ENCODE results near the gene ATP10A. TPM values are rescaled to one million over a fixed set of nuclear protein-coding genes. Genes with fewer than 3 reads are reported as not detected.

ATP10A gene
- total RNA-seq, 4 donors from 2014 or later, result 1.4 to 10.0 (median 3.6) TPM

- no peaks in the 10 kb centered on the region for H3K36me3 ChIP-seq
- 84 to 89% methylated on average over 4 to 24 of the region's 25 CpGs for WGBS, 2 donors (ENCODE audit: low coverage in 1 of 2)
- peaks cover 0 to 12% (median 2%) of the 10 kb centered on the region in 4 donors for H3K4me1 ChIP-seq
- no peaks in the 10 kb centered on the region for H3K9me3 ChIP-seq
- intact Hi-C loops (cut with DNase I; ENCODE audit: low total_unique reads), result no loop called here
- H3K27me3 ChIP-seq, result no peaks in the 10 kb centered on the region
- H3K4me3 ChIP-seq, result no peak overlapping the region
- TF ChIP-seq CTCF (IDR thresholded peaks at IDR 0.05) (no peak), POLR2A (IDR thresholded peaks at IDR 0.05) (no peak), POLR2AphosphoS5 (IDR thresholded peaks at IDR 0.05) (no peak), EP300 (IDR thresholded peaks at IDR 0.05; ENCODE audit: low read depth) (no peak)
- in situ Hi-C loops (cut with MboI; ENCODE audit: low pct_ligation_motif_present in 1 of 4, low pct_unique_long_range_greater_than_20kb in 1 of 4, low sequenced_read_pairs in 3 of 4), result no loop called here
- no peak for DNase-seq
- H3K27ac ChIP-seq, result peak overlapping the region in 2 of 4 donors; percentile 29 to 52
Observed at GRCh38 chr15:25797936-25798901, 64.9 kb downstream of the ATP10A start.

- Histone ChIP-seq H3K27ac (peak overlapping the region in 3 of 4 donors; percentile 3 to 52 (median 29)), H3K4me1 (peaks cover 0 to 12% (median 2%) of the 10 kb centered on the region in 4 donors)
- DNase-seq, result no peak
Observed at GRCh38 chr15:25797511-25797935, 65.6 kb downstream of the ATP10A start.

GRCh38 chr15:25797035-25797434, 66.1 kb downstream of the ATP10A start:
- Histone ChIP-seq H3K4me1 (peaks cover 0 to 12% (median 2%) of the 10 kb centered on the region in 4 donors), H3K4me3 (no peak overlapping the region), H3K36me3 (no peaks in the 10 kb centered on the region), H3K27ac (peak overlapping the region in 3 of 4 donors; percentile 3 to 52 (median 29)), H3K9me3 (no peaks in the 10 kb centered on the region), H3K27me3 (no peaks in the 10 kb centered on the region)
- in situ Hi-C loops (cut with MboI; ENCODE audit: low pct_ligation_motif_present in 1 of 4, low pct_unique_long_range_greater_than_20kb in 1 of 4, low sequenced_read_pairs in 3 of 4) (no loop called here), intact Hi-C loops (cut with DNase I; ENCODE audit: low total_unique reads) (no loop called here)
- TF ChIP-seq EP300 (IDR thresholded peaks at IDR 0.05; ENCODE audit: low read depth) (no peak), POLR2AphosphoS5 (IDR thresholded peaks at IDR 0.05) (peak in 1 of 3 donors; percentile 9), POLR2A (IDR thresholded peaks at IDR 0.05) (no peak)
- WGBS, 2 donors (ENCODE audit: low coverage in 1 of 2), result 65 to 77% methylated on average over 4 of the region's 4 CpGs
- no peak for DNase-seq

More at GRCh38 chr15:25797511-25797935, 65.6 kb downstream of the ATP10A start:
- Histone ChIP-seq H3K9me3 (no peaks in the 10 kb centered on the region), H3K4me3 (no peak overlapping the region), H3K36me3 (no peaks in the 10 kb centered on the region), H3K27me3 (no peaks in the 10 kb centered on the region)
- TF ChIP-seq POLR2A (IDR thresholded peaks at IDR 0.05) (no peak), POLR2AphosphoS5 (IDR thresholded peaks at IDR 0.05) (no peak), CTCF (IDR thresholded peaks at IDR 0.05) (no peak), EP300 (IDR thresholded peaks at IDR 0.05; ENCODE audit: low read depth) (no peak)
- 79 to 100% methylated on average over 2 to 8 of the region's 8 CpGs for WGBS, 2 donors (ENCODE audit: low coverage in 1 of 2)
- in situ Hi-C loops (cut with MboI; ENCODE audit: low pct_ligation_motif_present in 1 of 4, low pct_unique_long_range_greater_than_20kb in 1 of 4, low sequenced_read_pairs in 3 of 4), result no loop called here
- intact Hi-C loops (cut with DNase I; ENCODE audit: low total_unique reads), result no loop called here

- no peaks in the 10 kb centered on the region for H3K36me3 ChIP-seq
- H3K27me3 ChIP-seq, result no peaks in the 10 kb centered on the region
- no peak overlapping the region for H3K4me3 ChIP-seq
- intact Hi-C loops (cut with DNase I; ENCODE audit: low total_unique reads) (no loop called here), in situ Hi-C loops (cut with MboI; ENCODE audit: low pct_ligation_motif_present in 1 of 4, low pct_unique_long_range_greater_than_20kb in 1 of 4, low sequenced_read_pairs in 3 of 4) (no loop called here)
- no peak overlapping the region for H3K27ac ChIP-seq
- no peak for DNase-seq
- TF ChIP-seq POLR2A (IDR thresholded peaks at IDR 0.05) (no peak), EP300 (IDR thresholded peaks at IDR 0.05; ENCODE audit: low read depth) (no peak), POLR2AphosphoS5 (IDR thresholded peaks at IDR 0.05) (no peak), CTCF (IDR thresholded peaks at IDR 0.05) (no peak)
- peaks cover 0 to 12% (median 2%) of the 10 kb centered on the region in 4 donors for H3K4me1 ChIP-seq
- H3K9me3 ChIP-seq, result no peaks in the 10 kb centered on the region
- WGBS, 2 donors (ENCODE audit: low coverage in 1 of 2), result 83% methylated on average over 7 of the region's 7 CpGs; no CpG with 5 or more reads in 1 of the 2 donors
Observed at GRCh38 chr15:25796395-25796794, 66.7 kb downstream of the ATP10A start.
